Lower leg skin (tissue), 4 donors: Measurements from ENCODE around the gene SUGCT. TPM values are rescaled to one million over a fixed set of nuclear protein-coding genes. Genes with fewer than 3 reads are reported as not detected.
"Not testable (repeated sequence)": the region's sequence is repeated elsewhere in the genome, so short reads cannot be mapped to it uniquely, and the experiment has no call there.

Experiments
- DNase-seq, 2 donors: peaks; one replicate each; pipeline ENCODE4 v3.0.0-alpha.2; 2019; ENCODE audit warnings: low spot score in 2 of 2
- H3K4me3 ChIP-seq: fragments of 200-600 bp; sonication (generic); 2 replicates; pipeline ENCODE4 v1.5.1; 2017; ENCODE audit warnings: mild to moderate bottlenecking, low read depth; ENCODE audit not compliant: poor library complexity, severe bottlenecking
- CTCF ChIP-seq, 3 donors: fragments of 450-650 bp; IDR thresholded peaks; one replicate each; pipeline ENCODE4 v1.5.1; 2016; ENCODE audit warnings: antibody characterized with exemption in 3 of 3, mild to moderate bottlenecking in 3 of 3, moderate library complexity in 2 of 3
- POLR2A ChIP-seq, 2 donors: fragments of 450-650 bp; IDR thresholded peaks; one replicate each; pipeline ENCODE4 v1.6.1; 2016 to 2017; ENCODE audit warnings: antibody characterized with exemption in 2 of 2, mild to moderate bottlenecking in 1 of 2, moderate library complexity in 1 of 2
- WGBS, 2 donors: methylation state at CpG; one replicate each; pipeline ENCODE4 v1.1.5; 2018; 5-methylcytosine and 5-hydroxymethylcytosine counted together
- intact Hi-C: fragments of 100-400 bp; cut with DNase I; formaldehyde crosslinking; loops from one replicate; pipeline ENCODE4 v1.15.0; 2023; ENCODE audit warnings: low total_unique reads
- total RNA-seq, 4 donors: library from RNA; depleted of rRNA; stranded (reverse); fragments of >200 nt; gene quantifications; one replicate each; pipeline ENCODE4 v1.1.0, GENCODE V29; 2016

The SUGCT gene
- total RNA-seq, 4 donors from 2014 or later: 0.49 to 1.6 (median 0.59) TPM; not detected in 1

- intact Hi-C loops: no loop called here
- TF ChIP-seq POLR2A (IDR thresholded peaks at IDR 0.05) (no peak), CTCF (IDR thresholded peaks at IDR 0.05) (no peak)
- no peak overlapping the region for H3K4me3 ChIP-seq
- DNase-seq: no peak
- 88 to 92% methylated on average over 1 of the region's 1 CpG for WGBS, 2 donors
Observed at GRCh38 chr7:40619647-40620046, 484.8 kb downstream of the SUGCT start.

GRCh38 chr7:40621592-40621998, 486.8 kb downstream of the SUGCT start:
- intact Hi-C loops: no loop called here
- 84 to 86% methylated on average over 4 of the region's 4 CpGs for WGBS, 2 donors
- TF ChIP-seq CTCF (IDR thresholded peaks at IDR 0.05) (no peak), POLR2A (IDR thresholded peaks at IDR 0.05) (no peak)
- DNase-seq: no peak
- H3K4me3 ChIP-seq: no peak overlapping the region

GRCh38 chr7:40622941-40623501, 488.2 kb downstream of the SUGCT start:
- whole genome bisulfite sequencing, 2 donors: 65 to 73% methylated on average over 3 of the region's 3 CpGs
- no peak for DNase-seq
- H3K4me3 ChIP-seq: no peak overlapping the region
- TF ChIP-seq POLR2A (IDR thresholded peaks at IDR 0.05) (no peak), CTCF (IDR thresholded peaks at IDR 0.05) (no peak)
- intact Hi-C loops: no loop called here

GRCh38 chr7:40623863-40624262, 489.1 kb downstream of the SUGCT start:
- WGBS, 2 donors: 39 to 55% methylated on average over 2 of the region's 2 CpGs
- no peak for TF ChIP-seq POLR2A (IDR thresholded peaks at IDR 0.05)
- no peak for TF ChIP-seq CTCF (IDR thresholded peaks at IDR 0.05)
- intact Hi-C loops: no loop called here
- no peak for DNase-seq
- no peak overlapping the region for H3K4me3 ChIP-seq

- H3K4me3 ChIP-seq, intact Hi-C loops, DNase-seq: not testable (repeated sequence)
- WGBS, 2 donors: 96 to 100% methylated on average over 1 of the region's 1 CpG
Observed at GRCh38 chr7:40627361-40627760, 492.6 kb downstream of the SUGCT start.

- TF ChIP-seq POLR2A (IDR thresholded peaks at IDR 0.05) (no peak), CTCF (IDR thresholded peaks at IDR 0.05) (no peak)
- no peak overlapping the region for H3K4me3 ChIP-seq
- intact Hi-C loops: no loop called here
- WGBS, 2 donors: 88 to 91% methylated on average over 5 of the region's 5 CpGs
- DNase-seq: no peak
Observed at GRCh38 chr7:40629891-40630290, 495.1 kb downstream of the SUGCT start.
